ENCODE data around the gene MFAP3. TPM values are rescaled to one million over a fixed set of nuclear protein-coding genes. Genes with fewer than 3 reads are reported as not detected.

MFAP3 gene
- polyA plus RNA-seq, 1 donor (not counting 4 experiments of a cell fraction or from before 2014, with no cell fraction given), result 43.4 TPM

DNA sequence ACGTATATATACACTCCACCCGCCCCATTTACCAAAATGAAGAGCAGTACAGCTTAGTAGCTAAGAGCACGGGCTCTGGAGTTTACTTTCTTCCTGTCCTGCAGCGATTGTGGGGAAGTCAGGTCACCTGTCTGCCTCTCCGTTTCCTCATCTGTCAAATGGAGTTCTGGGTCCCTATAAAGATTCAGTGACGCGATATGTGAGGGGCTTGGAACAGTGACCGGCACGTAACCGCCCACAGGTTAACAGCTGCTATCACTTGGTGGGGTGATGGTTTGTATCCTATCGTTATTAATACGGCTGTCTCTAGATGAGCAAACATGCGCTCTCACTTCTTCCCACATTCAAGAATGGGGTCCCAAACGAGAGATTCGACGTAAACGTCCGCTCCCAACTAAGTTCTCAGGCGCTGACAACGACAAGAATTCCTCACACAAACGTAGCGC lies 483 bp upstream of the MFAP3 start:
- no peak for DNase-seq (ENCODE audit: low read depth, low spot score)
- dilution Hi-C loops (cut with MboI; ENCODE audit: extremely low pct_ligation_motif_present, low sequenced_read_pairs), result no loop called here
- H3K9ac ChIP-seq (ENCODE audit: control insufficient read depth, extremely low read depth, insufficient read depth, low read length), result peak overlapping the region; percentile 89

DNA sequence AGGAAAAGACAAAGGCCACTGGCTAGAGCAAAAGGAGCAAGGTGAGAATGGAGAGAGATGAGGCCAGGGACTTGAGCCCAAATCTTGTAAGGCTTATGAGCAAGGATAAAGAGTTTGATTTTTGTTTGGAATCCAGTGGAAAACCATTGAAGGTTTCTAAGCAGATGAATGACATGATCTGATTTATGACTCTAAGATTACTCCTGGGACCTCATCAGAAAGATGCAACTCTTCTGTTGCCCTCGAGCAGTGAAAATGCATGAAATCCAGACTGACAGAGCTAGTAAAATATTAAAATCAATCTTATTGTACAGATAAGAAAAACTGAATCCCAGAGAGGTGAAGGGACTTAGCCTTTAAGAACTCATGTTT lies 677 bp downstream of the MFAP3 start:
- H3K4me1 ChIP-seq (ENCODE audit: control insufficient read depth, extremely low read depth, insufficient read depth, low read length), result peaks cover 11% of the 10 kb centered on the region
- H2AFZ ChIP-seq (ENCODE audit: control insufficient read depth, low read length), result peak overlapping the region; percentile 90
- H3K36me3 ChIP-seq (ENCODE audit: control insufficient read depth in 2 of 2, extremely low read depth in 1 of 2, insufficient read depth in 2 of 2, low read length in 2 of 2), result no peaks in the 10 kb centered on the region
- H3K27ac ChIP-seq (ENCODE audit: control insufficient read depth, insufficient read depth, low read length), result peak overlapping the region; percentile 72
- dilution Hi-C loops (cut with MboI; ENCODE audit: extremely low pct_ligation_motif_present, low sequenced_read_pairs), result no loop called here
- DNase-seq (ENCODE audit: low read depth, low spot score), result no peak
- H3K79me2 ChIP-seq (ENCODE audit: control insufficient read depth, insufficient read depth, low read length), result peaks cover 54% of the 10 kb centered on the region
- TF ChIP-seq EZH2 (IDR thresholded peaks at IDR 0.05; ENCODE audit: low read length), result no peak
- TF ChIP-seq, protein P1, sequence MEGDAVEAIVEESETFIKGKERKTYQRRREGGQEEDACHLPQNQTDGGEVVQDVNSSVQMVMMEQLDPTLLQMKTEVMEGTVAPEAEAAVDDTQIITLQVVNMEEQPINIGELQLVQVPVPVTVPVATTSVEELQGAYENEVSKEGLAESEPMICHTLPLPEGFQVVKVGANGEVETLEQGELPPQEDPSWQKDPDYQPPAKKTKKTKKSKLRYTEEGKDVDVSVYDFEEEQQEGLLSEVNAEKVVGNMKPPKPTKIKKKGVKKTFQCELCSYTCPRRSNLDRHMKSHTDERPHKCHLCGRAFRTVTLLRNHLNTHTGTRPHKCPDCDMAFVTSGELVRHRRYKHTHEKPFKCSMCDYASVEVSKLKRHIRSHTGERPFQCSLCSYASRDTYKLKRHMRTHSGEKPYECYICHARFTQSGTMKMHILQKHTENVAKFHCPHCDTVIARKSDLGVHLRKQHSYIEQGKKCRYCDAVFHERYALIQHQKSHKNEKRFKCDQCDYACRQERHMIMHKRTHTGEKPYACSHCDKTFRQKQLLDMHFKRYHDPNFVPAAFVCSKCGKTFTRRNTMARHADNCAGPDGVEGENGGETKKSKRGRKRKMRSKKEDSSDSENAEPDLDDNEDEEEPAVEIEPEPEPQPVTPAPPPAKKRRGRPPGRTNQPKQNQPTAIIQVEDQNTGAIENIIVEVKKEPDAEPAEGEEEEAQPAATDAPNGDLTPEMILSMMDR (optimal IDR thresholded peaks at IDR 0.05 in 1 of 3, IDR thresholded peaks at IDR 0.05 in 1 of 3, conservative IDR thresholded peaks at IDR 0.05 in 1 of 3; ENCODE audit: extremely low read depth in 1 of 3, insufficient read depth in 2 of 3, low read length in 3 of 3), result no peak
- no peaks in the 10 kb centered on the region for H3K9me3 ChIP-seq (ENCODE audit: control insufficient read depth, low read depth, low read length)
- peak overlapping the region; percentile 91 for H3K4me2 ChIP-seq (ENCODE audit: control insufficient read depth, extremely low read depth, insufficient read depth, low read depth, low read length)
- H3K4me3 ChIP-seq (ENCODE audit: control insufficient read depth in 2 of 3, extremely low read depth in 1 of 3, insufficient read depth in 2 of 3, low read depth in 1 of 3, low read length in 3 of 3), result peak overlapping the region; percentile 77 to 94 (median 91)
- FAIRE-seq, result no peak
- H3K9me1 ChIP-seq (ENCODE audit: control insufficient read depth, extremely low read depth, insufficient read depth, low read length), result peaks cover 4% of the 10 kb centered on the region
- no peaks in the 10 kb centered on the region for H3K27me3 ChIP-seq (ENCODE audit: control insufficient read depth, extremely low read depth, insufficient read depth, low read length)
- H4K20me1 ChIP-seq (ENCODE audit: control insufficient read depth, extremely low read depth, insufficient read depth, low read length), result no peaks in the 10 kb centered on the region
- peak overlapping the region; percentile 89 for H3K9ac ChIP-seq (ENCODE audit: control insufficient read depth, extremely low read depth, insufficient read depth, low read length)

More for the DNA sequence above, 483 bp upstream of the MFAP3 start:
- H3K4me1 ChIP-seq (ENCODE audit: control insufficient read depth, extremely low read depth, insufficient read depth, low read length), result peaks cover 11% of the 10 kb centered on the region
- H3K4me2 ChIP-seq (ENCODE audit: control insufficient read depth, extremely low read depth, insufficient read depth, low read depth, low read length), result peak overlapping the region; percentile 88
- H3K9me3 ChIP-seq (ENCODE audit: control insufficient read depth, low read depth, low read length), result no peaks in the 10 kb centered on the region
- peaks cover 46% of the 10 kb centered on the region for H3K79me2 ChIP-seq (ENCODE audit: control insufficient read depth, insufficient read depth, low read length)
- no peaks in the 10 kb centered on the region for H3K27me3 ChIP-seq (ENCODE audit: control insufficient read depth, extremely low read depth, insufficient read depth, low read length)
- H3K36me3 ChIP-seq (ENCODE audit: control insufficient read depth in 2 of 2, extremely low read depth in 1 of 2, insufficient read depth in 2 of 2, low read length in 2 of 2), result no peaks in the 10 kb centered on the region
- H3K9me1 ChIP-seq (ENCODE audit: control insufficient read depth, extremely low read depth, insufficient read depth, low read length), result no peaks in the 10 kb centered on the region
- H2AFZ ChIP-seq (ENCODE audit: control insufficient read depth, low read length), result peak overlapping the region; percentile 90
- FAIRE-seq, result peak; percentile 29
- TF ChIP-seq EZH2 (IDR thresholded peaks at IDR 0.05; ENCODE audit: low read length), result no peak
- TF ChIP-seq, protein P1 (optimal IDR thresholded peaks at IDR 0.05 in 1 of 3, IDR thresholded peaks at IDR 0.05 in 1 of 3, conservative IDR thresholded peaks at IDR 0.05 in 1 of 3; ENCODE audit: extremely low read depth in 1 of 3, insufficient read depth in 2 of 3, low read length in 3 of 3), result no peak
- H3K27ac ChIP-seq (ENCODE audit: control insufficient read depth, insufficient read depth, low read length), result peak overlapping the region; percentile 72
- H4K20me1 ChIP-seq (ENCODE audit: control insufficient read depth, extremely low read depth, insufficient read depth, low read length), result no peaks in the 10 kb centered on the region
- peak overlapping the region; percentile 77 to 94 (median 91) for H3K4me3 ChIP-seq (ENCODE audit: control insufficient read depth in 2 of 3, extremely low read depth in 1 of 3, insufficient read depth in 2 of 3, low read depth in 1 of 3, low read length in 3 of 3)
